Superior temporal gyrus (tissue), 1 donor: Measurements from ENCODE around the gene FILIP1.
"Not testable (repeated sequence)": the region's sequence is repeated elsewhere in the genome, so short reads cannot be mapped to it uniquely, and the experiment has no call there.

Source experiments
- DNase-seq: peaks from one replicate; pipeline ENCODE4 v3.0.0-alpha.2; 2016; ENCODE audit errors: extremely low spot score

Gene FILIP1

DNA sequence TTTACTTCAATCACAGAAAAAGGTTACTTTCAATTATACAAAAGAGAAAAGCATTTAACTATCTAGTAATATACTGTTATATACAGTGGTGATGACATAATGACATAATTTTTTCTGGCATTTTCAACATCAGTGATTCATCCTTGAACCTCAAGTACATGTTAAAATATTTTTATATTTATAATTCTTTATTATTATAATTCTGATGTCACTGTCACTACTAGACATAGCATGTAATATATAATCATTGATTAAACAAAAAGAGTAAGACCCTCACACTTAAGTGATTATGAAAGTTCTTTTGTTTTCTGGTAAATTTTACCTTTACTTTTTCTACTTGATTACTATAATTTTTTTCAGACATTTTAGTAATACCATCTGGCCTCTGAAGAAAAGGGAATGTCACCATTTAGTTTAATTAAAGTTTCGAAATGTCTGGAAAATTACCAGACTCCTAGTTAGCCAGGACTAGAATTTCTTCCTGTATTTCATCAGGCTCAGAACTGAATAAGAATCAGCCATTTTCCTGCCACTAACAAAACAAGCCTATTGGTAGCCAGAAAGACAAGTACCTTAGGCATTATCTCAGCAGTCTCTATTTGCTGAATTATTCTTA is 71.5 kb downstream of the FILIP1 start:
- DNase-seq = no peak

DNA sequence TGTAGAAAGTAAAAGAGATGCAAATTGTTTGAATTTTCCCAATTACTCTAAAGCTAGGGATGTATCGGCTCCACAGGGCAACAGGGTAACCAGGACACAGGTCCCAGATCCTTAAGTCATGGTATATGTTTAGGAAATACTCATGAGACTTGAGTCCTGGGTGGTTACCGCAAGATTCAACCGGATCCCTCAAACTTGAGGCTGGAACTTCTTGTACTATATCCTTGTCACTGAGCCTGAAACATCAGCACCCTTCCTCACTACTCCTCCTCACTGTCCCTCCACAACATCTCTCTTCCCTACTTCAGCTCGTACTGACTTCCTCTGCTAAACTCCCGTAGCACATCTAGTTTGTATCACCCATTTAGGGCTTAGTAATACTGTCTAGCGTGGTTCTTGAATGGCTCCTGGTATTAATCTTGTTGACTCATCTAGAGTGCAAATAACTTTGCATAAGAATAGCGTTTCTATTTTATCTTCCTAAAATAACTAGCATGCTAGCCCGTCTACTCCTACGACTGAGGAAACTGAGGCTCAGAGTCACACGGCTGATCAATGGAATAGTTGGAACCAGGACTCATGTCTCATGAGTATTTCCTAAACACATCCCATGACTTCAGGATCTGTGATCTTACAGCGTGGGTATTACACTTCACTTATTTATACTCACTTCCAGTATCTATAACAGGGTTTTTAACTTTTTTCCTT is 72.1 kb downstream of the FILIP1 start:
- no peak for DNase-seq

DNA sequence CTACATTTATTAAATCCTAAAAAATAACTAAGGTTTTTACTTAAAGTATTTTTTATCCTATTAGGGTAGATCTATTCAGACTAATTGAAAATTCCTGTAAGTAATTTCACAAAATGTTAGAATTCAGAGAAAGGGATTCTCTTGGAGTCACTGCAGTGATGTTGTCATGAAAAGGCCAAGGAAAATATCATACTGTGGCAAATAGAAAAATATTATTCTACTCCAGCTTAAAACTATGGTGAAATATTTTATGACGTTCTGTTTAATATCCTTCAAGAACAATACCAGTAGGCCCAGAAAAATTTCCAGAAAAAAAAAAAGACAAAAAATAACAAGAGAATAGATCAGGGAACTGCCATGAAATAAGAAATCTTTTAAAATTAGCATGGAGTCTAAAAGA is 73.6 kb downstream of the FILIP1 start:
- no peak for DNase-seq

- DNase-seq = no peak
Observed at GRCh38 chr6:75419416-75419815, 74.2 kb downstream of the FILIP1 start.

- DNase-seq = no peak
Observed at GRCh38 chr6:75418233-75418632, 75.4 kb downstream of the FILIP1 start.

DNA sequence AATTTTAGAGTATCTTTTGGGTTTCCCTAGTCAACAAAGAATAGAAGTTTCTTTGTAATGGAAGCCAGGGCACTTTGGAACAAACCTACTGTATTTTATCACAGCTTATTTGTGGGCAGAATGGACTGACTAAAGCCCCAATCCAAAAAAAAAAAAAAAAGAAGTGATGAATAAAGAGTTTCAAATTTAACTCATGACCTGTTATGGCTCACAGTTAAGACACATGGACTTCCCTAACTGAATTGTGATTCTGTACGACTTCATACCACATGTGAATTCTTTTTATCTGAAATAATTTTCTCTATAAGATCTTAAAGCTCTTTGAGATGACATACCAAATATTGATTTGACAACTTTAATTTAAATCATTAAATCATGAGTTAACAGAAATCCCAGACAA is 77.2 kb downstream of the FILIP1 start:
- DNase-seq = no peak

DNA sequence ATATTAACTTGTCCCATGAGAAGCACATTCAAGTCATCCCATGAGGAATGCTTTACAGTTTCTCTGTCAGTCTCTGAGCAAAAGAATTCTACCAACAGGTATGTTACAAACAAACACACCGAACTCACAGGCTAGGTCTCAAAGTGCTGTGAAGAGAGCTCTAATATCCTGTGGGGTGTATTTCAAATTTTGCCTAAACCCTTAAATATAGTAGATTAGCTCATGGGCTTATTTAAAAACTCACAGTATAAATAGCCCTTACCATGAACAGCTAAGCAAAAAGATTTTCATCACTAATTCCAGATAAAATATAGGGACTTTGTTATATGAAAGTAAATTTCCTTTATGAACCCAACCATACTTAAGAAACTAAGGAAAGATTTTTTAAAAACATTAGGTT is 77.8 kb downstream of the FILIP1 start:
- no peak for DNase-seq

GRCh38 chr6:75414445-75415021 is 79.1 kb downstream of the FILIP1 start:
- DNase-seq = no peak

GRCh38 chr6:75412969-75413662 is 80.5 kb downstream of the FILIP1 start:
- no peak for DNase-seq

- not testable (repeated sequence) for DNase-seq
Observed at GRCh38 chr6:75410564-75410963, 83.0 kb downstream of the FILIP1 start.

GRCh38 chr6:75409928-75410327 is 83.7 kb downstream of the FILIP1 start:
- DNase-seq = no peak

- no peak for DNase-seq
Observed at GRCh38 chr6:75409286-75409685, 84.3 kb downstream of the FILIP1 start.

DNA sequence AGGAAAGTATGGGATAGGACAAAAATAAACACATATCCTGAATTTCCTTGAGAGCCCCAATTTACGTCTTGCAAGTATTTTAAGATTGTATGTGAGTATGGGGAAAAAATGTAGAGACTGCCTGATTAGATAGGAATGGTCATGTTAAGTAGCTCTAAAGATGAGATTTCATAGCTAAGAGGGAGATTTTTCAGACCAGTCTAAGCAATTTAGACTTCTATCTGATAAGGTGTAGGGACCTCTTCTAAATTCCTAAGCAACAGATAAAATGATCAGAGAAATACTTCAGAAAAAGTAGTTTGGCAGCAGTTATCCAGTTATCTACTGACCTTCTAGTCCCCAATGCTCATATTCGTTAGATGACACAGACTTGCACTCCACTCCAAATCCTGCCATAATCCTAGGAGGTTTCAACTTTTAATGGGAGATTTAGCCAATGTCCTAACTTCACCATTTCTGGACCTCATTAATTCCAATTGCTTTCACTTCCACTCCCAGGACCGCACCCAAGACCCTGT is 90.0 kb downstream of the FILIP1 start:
- no peak for DNase-seq

DNA sequence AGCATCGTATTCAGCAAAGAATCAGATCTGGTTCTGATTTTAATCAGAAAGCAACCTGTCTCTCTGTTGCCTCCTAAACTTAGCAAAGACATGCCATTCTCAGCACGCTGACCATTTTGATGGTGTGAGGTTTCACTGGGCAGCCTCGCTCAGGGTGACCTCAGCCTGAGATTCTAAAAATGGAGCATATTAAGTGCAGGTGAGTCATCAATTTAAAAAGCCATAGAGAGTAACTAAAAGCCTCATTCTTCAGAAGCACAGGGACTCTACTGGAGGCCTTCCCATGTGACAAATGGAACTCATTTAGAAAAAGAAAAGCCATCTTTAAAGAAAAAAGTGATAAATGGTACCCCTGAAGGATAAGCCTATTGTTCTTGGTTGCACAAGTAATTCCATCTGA is 91.3 kb downstream of the FILIP1 start:
- DNase-seq = no peak

- DNase-seq = no peak
Observed at GRCh38 chr6:75397656-75398465, 95.7 kb downstream of the FILIP1 start.

- no peak for DNase-seq
Observed at GRCh38 chr6:75397171-75397570, 96.4 kb downstream of the FILIP1 start.

DNA sequence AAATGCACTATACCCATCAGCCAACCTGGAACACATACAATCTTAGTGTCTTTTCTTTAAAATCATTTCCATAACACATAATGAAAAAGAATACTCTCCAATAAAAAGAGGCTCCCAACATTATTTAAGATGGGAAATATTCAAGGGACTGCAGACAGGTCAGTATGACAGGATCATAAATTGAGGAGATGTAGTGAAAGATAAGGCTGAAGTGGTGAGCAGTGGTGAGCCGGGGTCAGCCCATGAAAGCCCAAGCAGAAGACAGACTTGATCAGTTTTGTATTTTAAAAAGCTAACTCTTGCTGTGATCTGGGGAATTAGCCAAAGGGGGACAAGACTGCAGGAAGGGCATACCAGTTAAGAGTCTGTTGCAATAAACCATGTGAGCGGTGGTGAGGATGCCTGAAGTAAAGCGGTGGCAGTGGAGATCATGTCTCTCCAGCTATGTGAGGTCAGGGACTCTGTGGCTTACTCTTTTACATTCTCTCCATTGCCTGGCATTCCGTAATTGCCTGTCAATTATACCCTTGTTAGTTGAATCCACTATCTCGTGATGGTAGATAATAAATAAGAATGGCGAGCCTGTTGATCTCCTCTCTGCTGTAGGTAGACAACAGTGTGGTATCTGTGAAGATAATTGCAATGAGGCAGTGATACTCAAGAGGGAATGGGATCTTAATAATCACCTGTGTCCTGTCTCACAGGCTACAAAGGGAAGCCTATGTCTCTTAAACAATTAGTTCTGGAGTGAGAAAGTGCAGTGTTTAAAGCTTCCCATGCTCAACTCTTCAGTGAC is 97.4 kb downstream of the FILIP1 start:
- no peak for DNase-seq

- no peak for DNase-seq
Observed at GRCh38 chr6:75393806-75394205, 99.8 kb downstream of the FILIP1 start.

DNA sequence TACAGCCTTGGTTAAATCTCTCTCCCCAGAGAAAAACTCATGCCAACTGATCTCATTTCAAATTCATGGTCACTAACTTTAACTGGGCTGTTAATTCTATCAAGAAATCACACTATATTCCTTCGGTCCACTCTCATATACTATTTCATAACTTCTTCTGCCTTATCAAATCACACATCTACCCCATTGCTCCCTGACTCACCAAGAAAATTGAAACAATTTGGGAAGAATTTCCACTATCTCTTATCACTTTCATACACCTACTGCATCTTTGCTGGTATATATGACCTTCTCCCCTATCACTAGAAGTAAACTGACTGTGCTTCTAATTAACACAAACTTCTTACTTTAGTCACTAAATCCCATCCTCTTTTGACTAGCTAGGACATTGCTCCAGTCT is 102.3 kb downstream of the FILIP1 start:
- no peak for DNase-seq

DNA sequence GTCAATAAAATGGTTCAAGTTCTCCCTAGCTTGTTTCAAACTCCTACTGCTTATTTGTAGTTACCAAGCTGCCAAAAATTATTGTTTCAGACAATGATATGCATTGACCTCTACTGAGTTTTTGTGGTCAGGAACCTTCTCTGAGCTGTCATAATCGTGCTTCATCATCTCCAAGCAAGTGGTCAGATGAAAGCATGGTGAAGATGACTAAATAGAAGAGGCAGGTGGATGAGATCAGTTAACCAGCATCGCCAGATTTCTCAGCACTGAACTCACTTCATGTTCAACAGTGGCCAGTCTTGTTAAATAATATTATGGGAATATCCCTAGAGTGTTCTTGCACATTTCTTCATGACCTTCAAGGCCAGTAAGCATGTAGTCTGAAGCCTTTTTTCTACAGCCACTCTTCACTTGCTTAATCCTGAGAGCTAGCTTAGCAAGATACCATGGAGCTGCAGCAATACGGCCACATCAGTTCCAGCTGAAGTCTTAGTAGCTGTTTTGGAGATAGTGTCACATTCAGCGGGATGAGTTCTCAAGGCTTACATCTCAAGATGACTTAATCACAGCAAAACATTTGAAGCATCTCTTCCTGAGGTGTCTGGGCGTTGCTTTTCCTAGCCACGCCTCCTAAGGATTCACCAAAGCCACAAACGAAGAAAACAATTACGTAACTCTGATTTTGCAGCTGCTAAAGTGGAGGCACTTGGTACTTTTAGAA is 107.4 kb downstream of the FILIP1 start:
- no peak for DNase-seq
